ENCODE results near the gene PACSIN1.

PACSIN1 gene

DNA sequence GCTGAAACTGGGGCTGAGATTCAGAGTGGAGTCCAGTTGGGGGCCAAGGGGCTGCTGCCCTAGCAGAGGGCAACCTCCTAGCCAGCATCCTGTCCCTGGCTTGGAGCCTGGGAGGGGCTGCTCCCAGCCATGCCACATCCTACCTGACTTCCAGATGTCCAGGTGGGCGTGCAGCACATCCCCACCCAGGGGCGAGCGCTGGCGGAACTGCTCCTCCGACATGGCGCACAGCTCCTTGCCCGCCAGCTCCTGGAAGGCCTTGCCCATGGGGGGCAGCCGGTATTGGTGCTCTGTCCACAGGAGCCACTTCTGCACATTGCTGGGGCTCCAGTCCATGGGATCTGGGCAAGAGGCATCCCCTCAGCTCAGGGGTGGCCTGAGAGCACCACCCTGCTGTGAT, 75.0 kb downstream of the PACSIN1 start:
- no peak for DNase-seq (ENCODE audit: extremely low read depth, low read depth)
- TF ChIP-seq, protein P1, sequence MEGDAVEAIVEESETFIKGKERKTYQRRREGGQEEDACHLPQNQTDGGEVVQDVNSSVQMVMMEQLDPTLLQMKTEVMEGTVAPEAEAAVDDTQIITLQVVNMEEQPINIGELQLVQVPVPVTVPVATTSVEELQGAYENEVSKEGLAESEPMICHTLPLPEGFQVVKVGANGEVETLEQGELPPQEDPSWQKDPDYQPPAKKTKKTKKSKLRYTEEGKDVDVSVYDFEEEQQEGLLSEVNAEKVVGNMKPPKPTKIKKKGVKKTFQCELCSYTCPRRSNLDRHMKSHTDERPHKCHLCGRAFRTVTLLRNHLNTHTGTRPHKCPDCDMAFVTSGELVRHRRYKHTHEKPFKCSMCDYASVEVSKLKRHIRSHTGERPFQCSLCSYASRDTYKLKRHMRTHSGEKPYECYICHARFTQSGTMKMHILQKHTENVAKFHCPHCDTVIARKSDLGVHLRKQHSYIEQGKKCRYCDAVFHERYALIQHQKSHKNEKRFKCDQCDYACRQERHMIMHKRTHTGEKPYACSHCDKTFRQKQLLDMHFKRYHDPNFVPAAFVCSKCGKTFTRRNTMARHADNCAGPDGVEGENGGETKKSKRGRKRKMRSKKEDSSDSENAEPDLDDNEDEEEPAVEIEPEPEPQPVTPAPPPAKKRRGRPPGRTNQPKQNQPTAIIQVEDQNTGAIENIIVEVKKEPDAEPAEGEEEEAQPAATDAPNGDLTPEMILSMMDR (IDR thresholded peaks at IDR 0.05; ENCODE audit: low read depth, low read length, missing control alignments) = no peak
- no peak overlapping the region for H3K4me3 ChIP-seq (replicated peaks; ENCODE audit: low read depth, low read length)

DNA sequence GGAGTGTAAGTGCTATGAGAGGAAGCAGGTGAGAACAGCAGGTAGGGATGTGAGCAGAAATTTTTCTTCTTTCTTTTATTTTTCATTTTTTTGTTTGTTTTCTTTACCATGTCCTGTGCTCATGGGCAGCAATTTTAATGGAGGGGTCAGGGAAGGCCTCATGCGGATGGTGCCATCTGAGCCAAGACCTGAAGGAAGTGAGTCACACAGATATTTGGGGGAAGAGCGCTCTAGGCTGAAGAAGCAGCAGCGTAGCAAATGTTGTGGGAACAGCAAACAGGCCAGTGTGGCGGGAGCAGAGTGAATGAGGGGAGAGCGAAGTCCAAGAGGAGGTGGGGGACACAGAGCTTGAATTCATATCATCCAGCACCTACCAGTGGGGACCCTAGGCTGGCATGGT, 77.5 kb downstream of the PACSIN1 start:
- no peak overlapping the region for H3K4me3 ChIP-seq (replicated peaks; ENCODE audit: low read depth, low read length)
- TF ChIP-seq, protein P1 (IDR thresholded peaks at IDR 0.05; ENCODE audit: low read depth, low read length, missing control alignments) = no peak
- DNase-seq (ENCODE audit: extremely low read depth, low read depth) = peak; percentile 46

DNA sequence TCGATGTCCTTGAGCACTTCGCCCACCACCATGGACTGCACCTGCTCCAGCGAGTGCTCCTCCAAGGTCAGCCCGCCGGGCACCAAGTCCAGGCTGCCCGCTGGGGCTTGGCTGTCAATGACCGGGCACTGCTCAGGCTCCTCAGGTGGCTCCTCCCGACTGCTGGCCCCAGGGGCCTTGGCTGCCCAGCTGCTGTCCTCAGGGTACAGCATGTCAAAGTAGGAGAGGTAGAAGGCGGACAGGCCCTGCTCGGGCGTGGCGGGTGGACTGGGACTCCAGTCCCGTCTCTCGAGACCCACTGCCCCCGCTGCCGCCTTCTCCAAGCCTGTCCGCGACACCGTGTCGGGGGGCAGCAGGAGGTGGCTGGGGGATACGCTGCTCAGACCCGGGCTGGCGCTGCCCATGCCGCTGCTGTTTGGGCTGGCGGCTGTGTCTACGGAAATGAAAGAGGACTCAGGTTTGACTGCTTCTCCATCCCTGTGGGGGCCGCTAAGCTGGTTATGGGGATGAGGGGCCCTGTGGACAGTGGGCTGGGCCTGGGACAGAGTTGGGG, 78.3 kb downstream of the PACSIN1 start:
- no peak overlapping the region for H3K4me3 ChIP-seq (replicated peaks; ENCODE audit: low read depth, low read length)
- no peak for DNase-seq (ENCODE audit: extremely low read depth, low read depth)
- TF ChIP-seq, protein P1 (IDR thresholded peaks at IDR 0.05; ENCODE audit: low read depth, low read length, missing control alignments) = no peak

DNA sequence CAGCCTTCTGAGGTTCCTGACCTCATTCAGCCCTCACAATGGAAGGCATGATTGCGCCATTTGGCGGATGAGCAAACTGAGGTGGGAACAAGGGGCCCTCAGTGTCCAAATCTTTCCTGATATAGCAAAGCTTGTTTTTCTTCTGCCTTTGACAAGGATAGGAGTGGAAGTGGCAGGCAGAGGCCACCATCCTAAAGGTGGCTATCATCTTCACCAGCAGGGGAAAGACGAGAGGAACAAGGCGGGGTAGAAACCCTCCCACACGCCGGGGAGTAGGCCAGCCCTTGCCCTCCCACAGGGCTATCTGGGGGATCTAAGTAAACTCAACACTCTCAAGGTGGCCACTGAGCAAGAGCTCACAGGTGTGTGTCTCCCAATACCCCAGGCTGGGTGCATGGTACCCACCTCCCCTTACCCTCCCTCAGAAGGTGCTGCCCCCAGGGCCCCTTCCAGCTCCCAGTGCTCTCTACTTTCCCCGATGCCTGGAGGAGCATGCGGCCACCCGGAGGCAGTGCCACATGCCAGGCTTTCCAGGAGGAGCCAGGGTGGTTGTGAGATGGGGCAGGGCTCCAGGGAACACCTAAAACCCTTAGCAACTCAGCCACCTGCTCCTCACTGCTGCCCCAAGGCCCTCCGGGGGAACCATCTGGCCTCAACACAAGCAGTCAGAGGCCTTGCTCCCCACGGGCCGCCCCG, 79.0 kb downstream of the PACSIN1 start:
- TF ChIP-seq, protein P1 (IDR thresholded peaks at IDR 0.05; ENCODE audit: low read depth, low read length, missing control alignments) = no peak
- DNase-seq (ENCODE audit: extremely low read depth, low read depth) = no peak
- no peak overlapping the region for H3K4me3 ChIP-seq (replicated peaks; ENCODE audit: low read depth, low read length)

DNA sequence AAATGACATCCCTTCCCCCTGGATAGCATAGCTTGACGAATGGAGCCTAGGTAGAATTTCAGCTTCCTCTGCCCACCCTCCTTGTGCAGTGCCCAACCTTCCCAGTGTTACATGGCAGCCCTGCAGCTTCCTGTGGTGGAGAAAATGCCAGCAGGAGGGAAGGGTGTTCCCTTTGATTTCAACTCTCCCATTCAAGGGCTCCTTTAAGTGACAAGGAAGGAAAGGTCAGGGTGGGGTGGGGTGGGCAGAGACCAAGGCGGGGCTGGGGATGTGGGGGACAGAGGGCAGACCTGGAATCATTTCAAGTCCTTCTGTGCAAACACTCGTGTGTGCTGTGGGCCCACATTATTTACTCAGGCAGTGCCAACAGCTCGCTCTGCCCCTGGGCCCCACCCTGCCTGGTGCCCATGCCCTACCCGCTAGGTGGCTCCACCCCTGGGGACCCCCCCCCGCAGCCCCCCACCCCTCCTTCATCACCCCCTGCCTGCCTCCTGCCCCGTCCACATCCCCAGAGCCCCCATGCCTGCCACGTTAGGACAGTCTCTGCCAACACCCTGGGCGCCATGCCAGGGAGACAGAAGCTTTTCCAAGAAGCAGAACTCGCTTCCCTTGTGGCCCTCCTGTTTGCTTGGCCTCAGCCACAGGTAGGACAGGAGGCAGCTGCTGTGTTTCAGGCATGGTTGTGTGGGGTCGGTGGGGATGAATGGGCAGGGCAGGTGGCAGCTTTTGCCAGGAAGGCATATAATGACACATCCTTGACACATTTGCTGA, 80.9 kb downstream of the PACSIN1 start:
- TF ChIP-seq, protein P1 (IDR thresholded peaks at IDR 0.05; ENCODE audit: low read depth, low read length, missing control alignments) = no peak
- DNase-seq (ENCODE audit: extremely low read depth, low read depth) = no peak

DNA sequence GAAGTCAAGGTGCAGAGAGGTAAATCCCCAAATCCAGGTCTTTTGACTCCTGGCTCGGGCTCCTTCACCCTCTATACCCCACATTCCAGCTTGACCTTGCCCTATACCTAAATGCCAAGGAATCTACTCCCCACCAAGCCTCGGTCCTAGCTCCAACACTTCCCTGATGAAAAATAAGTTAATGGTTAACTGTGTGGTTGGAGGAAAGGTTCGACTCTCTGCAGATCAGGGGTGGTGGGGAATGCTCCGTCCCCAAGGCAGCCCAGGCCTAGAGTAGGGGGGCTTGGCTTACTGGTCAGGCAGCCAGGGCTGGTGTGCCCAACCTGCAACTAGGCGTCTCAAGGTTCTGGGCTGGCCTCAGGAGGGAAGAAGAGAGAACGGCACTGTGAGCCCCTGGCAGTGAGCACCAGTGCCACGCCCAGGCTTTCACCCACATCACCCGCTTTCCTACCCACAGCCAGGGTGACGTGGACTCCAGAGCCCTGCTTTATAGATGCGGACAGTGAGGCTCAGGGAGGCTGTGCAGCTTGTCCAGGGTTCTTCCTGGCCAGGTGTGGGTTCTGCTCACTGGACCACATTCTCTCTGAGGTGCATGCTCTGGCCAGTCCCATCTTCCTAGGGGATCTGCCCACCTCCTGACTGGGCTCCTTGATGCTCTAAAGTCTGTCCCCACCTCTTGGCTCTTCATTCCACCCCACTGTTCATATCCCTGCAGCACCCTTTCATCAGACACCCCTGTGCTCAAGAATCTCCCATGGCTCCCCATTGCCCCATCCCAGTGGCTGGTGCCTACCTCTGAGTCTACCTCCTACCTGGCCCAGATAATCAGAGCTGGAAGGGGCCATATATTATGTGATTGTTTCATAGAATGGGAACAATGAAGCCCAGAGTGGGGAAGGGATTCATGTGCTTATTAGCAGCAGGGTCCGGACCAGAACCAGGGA, 82.1 kb downstream of the PACSIN1 start:
- DNase-seq (ENCODE audit: extremely low read depth, low read depth) = no peak
- TF ChIP-seq, protein P1 (IDR thresholded peaks at IDR 0.05; ENCODE audit: low read depth, low read length, missing control alignments) = no peak
- no peak overlapping the region for H3K4me3 ChIP-seq (replicated peaks; ENCODE audit: low read depth, low read length)

More for the DNA sequence above, 80.9 kb downstream of the PACSIN1 start:
- H3K4me3 ChIP-seq (replicated peaks; ENCODE audit: low read depth, low read length) = no peak overlapping the region
